Stimulated activated CD4-positive, alpha-beta T cell treated with anti-CD3 and anti-CD28 coated beads, Interleukin-1b, Interleukin-23, amount 100 ng/mL, for 48 hours (primary cell): ENCODE results near the gene ZNF827.

Source experiments
- DNase-seq: peaks from one replicate; pipeline ENCODE4 v3.0.0-alpha.2; 2020

The ZNF827 gene

DNA sequence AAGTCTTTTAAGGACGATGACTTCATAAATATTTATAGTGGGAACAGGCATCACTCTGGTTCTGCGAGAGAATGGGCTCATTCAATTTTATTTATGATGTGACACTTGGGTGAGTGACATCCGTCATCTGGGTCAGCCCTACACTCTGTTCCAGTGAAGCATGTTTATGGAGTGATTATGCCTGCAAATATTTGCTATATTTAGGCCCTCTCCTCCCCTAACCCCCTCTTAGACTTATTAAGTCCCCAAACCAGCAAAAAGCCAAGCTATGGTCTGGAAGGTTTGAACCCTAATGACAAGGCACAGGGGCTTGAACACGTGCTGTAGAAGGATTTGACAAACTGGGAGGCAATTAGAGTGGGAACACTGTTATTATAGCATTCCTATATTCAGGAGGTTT lies 202.8 kb downstream of the ZNF827 start:
- DNase-seq, result no peak

DNA sequence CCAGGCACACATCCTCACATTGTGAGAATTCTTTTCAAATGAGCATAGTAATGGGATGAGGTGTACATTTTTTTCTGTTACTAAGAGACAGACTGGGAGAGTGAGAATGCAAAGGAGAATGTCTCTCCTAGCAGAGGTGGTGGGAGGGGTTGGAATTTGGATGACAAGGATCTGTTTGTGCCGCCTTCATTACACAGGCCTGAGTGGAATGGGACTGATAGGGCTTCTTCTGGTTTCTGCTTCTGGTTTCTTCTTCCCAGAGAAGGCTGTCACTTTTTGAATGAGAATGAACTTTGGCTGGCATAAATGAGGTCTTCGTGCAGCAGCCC lies 203.3 kb downstream of the ZNF827 start:
- DNase-seq, result no peak

DNA sequence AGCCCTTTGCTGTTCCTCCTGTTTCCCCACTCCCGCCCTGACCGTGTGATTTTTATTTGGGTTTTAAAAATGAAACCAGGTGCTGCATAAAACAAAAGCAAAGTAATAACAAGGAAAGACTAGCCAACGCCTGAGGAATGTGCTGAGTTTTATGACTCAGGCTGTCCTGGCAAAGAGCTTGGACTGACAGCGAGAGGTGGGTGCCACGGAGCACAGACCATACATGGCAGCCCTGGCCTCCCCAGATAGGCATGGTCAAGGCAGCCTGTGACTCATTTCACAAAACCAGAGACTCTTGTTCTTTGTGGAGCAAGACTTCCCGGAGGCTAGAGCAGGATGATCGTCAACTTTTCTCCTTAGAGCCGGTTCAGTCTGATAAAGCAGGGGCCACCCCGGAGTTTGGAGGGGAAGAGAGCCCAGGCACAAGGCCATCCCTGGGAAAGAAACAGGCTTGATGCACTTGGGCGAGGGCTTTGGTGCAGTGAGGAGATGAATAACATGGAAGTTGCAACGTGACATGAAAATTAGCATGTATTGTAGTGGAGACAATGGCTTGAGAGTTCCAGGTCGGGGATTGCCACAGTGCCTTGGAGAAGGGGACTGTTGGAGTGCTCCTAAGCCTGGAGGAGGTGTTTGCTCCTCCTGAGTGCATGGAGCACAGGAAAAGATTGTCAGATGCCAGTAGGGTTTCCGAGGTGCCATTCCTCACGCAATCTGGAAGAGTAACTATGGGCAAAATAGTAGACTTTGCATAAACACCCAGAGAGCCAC lies 203.9 kb downstream of the ZNF827 start:
- no peak for DNase-seq

DNA sequence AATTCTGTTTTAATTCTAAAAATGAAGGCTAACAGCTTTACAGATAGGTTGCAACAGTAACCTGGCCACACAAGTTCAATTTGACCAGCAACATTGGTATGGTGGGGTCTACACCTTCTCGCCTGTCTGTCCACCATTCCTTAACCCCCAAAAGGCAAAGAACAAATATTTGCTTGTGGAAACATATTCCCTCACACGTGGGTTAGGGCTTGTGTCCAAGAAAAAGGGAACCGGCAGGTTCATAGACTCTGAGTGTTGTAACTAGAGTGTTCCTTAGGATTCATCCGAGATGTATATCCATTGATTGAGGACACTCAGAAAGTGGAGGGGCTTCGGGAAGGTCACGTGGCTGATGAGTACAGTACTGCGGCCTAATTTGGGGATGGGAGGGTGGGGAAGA lies 204.6 kb downstream of the ZNF827 start:
- DNase-seq, result no peak

DNA sequence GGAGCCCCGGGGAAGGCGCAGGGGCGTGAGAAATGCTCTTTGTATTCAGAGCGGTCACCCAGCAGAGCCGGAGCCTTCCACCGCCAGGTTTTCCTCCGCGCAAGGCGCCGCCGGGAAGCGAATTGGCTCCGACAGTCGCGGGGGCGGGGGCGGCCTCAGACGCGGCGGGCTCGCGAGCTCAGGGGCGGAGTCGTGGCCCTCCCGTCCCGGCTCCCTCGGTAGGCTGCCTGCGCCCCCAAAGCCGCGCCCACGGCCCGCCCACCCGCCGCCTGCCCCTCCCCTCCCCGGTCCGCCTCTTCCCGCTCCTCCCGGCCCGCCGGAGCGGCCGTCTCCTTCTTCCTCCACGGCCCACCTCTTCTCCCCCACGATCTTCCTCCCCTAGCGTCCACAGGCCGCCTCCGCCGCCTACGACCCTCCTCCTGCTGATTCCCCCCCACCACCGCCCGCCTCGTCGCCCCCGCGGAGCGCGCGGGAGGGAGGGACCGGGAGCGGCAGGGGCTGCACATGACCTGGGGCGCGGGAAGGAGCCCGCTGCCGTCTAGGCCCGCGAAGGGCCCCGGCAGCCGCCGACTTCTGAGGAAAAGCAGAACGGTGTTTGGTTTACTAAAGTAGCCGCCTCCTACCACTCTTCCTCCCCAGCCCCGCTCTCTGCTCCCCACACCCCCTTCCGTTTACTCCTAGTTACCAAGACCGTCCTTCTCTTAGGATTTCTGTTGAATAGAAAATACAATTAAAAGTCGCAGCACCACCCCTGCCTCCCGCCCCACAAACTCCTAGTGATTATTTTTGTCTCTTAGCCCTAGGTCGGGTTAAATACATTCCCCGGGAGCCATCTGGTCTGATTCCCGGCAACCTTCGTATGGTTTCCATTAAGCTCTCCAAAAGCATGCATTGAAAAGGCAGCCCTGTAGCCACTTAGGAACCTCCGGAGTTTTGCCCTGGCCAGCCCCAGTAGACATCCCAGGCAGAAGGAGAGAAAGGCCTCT lies 205.4 kb downstream of the ZNF827 start:
- peak; percentile 83 for DNase-seq

DNA sequence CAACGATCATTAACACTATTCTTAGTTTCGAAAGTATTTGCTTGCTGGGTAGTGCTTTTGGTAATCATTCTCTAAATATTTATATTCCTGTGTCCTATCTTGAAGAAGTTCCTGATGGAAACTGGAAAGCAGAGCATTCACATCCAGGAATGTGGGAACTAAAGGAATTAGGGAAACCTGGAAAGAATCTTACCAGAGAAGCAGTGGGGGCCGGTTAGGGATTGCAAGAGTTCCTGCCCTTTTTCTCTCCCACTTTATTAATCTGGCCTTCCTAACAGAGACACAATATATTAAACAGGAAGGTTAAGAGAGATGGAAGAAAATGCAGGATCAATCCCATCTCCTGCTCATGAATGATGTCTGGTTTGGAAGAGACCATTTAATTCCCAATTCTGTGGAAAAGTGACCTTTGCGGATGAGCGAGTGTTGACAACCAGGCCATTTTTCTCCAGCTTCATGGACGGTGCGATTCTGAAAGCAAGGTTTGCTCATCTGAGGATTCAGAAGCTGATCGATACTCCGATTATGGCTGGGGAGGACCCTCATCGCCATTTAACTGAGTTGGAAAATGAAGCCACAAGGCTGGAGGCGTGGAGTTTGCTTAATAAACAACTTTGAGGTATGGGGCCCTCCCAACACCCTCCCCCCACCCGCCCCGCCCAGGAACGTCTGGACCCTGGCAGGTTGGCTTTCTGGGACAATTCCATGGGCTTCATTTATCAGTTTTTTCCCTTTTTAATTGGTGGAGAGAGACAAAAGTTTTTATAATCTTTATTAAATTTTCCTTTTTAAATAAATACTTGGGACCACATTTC lies 206.4 kb downstream of the ZNF827 start:
- no peak for DNase-seq

DNA sequence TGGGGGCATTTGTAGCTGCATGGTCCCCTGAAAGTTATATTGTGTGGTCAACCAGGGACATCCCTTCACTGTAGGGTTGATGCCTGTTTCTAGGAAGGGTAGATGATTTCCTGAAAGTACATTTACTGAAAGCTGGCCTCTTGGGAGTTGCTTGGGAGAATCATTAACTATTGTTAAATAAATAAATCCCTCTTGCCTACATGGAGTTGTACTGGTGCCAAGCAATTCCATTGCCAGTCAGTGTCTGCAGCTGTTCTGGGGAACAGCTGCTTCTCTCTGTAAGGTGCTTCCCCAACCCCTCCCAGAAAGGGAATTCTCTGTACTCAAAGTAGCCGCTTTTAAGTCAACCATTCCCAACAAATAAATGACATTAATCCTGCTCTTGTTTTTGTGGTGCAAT lies 207.6 kb downstream of the ZNF827 start:
- DNase-seq, result no peak

DNA sequence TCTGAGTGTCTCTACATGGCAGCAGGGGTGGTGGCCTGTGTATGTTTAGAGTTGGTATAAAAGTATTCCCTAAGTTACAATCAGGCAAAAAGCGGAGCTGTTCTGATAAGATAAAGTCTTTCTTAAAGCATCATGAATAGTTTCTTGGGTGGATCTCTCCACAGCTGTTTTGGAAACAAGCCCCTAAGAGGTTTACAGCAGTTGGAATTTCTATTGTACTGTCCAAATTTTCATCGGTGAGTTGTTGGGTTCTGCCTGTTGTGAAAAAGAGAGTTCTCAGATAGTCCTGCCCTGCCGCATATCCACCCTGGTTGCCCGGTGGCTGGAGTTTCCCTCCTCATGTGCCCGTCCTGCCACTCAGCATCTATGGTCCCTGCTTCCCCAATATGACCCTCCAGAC lies 208.6 kb downstream of the ZNF827 start:
- no peak for DNase-seq

DNA sequence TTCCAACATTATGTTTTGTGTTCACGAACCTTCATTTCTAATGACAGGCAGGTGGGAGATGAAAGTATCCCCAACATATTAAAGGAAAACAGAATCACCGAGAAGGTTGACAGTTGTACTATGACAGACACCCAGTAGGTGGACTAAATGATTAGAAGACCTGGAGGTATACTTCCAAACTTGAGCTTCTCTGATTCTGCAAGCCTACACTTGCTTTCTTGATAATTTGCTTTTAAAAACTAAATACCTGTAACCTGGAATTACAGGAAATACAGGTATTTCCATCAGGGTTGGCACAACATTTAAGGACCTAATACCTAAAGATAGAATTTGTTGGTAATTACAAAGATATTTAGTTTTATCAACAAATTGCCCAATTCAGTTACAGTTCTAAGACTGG lies 215.3 kb downstream of the ZNF827 start:
- no peak for DNase-seq

DNA sequence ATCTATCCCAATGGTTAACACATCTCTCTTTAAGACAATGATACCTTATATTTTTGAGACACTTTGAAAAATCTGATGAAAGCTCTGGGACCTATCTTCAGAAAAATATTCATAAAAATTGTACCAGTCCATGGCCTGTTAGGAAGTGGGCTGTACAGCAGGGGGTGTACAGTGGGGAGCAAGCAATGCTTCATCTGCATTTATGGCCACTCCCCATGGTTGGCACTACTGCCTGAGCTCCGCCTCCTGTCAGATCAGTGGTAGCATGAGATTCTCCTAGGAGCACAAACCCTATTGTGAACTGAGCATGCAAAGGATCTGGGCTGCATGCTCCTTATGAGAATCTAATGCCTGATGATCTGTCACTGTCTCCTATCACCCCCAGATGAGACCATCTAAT lies 216.1 kb downstream of the ZNF827 start:
- no peak for DNase-seq

DNA sequence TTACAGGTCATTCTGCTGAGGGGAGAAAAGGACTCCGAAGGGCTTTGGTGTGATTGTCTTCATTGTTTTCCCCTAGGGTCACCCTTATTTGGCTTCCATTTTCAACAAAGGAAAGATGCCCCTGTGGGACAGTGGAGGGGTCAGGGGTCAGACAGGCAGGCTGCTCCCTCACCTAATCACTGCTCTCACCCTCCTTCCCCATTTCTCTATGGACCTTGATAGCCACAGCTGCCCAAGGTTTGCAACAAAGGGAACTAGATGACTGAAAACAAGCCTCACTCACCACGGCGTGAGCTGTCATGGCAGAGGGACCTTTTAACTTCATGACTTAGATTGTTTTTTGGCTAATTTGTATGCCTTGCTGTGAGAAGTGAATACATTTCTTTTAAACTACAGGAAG lies 218.0 kb downstream of the ZNF827 start:
- peak; percentile 27 for DNase-seq

DNA sequence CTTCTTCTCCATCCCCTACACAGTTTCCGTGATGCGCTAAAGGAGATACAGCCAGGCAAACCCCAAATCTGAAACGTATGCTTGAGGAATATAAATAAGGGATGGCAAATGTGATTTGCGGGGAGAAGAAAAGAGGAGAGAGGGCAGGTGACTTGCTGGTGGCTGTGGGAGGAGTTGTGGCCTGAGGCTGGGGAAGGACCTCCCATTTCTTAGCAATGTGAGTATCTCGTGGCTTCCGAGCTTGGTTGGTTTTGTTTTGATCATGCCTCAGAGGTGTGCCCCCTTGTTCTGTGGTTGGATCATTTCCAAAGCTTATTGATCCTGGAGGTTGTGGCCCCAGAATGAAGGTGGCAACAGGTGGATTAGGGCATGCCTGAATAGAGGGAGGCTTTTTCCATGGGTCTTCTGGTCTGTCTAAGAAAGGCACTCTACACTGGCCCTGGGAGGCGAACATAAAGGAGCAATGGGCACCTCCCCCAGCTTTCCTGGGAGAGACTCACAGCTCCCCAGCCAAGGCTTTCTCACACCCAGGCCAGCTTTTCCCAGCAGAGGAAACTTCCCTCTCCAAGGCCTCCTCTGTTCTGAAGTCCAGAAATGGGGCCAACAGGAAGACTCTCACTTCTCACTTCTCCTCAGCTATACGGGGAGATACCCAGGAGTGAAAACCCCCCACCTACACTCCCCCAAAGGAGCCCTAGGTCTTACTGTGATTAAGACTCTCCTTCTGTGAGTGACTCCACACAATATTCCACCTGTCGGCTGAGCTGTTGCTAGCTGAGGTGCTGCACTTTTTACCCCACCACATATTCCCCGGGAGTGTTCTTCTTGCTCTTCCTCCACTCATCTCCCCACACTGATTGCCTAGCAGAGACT lies 218.6 kb downstream of the ZNF827 start:
- DNase-seq, result peak; percentile 65

DNA sequence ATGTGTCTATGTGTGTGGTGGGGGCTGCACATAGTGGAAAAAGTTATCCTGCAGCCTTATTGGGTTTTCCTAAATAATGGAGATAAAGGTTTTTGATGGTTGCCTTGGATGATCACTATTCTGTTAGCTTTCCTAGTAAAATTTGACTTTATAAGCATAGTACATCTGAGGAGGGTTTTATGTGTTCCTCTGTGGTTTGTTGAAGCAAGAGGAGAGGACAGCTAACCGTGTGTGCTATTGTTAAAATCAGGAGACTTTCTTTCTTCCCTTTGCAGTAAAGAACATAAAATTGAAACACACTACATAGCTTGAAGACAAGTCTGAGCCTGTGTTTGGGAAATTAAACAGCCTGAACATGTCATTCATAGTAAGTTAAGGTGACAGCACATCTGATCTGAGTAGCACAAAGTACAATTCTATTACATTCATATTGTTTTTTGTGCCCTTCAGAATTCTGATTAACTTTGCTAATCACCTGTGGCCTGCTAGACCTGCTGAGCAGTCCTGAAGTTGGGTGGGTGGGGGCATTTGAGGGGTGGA lies 221.9 kb downstream of the ZNF827 start:
- no peak for DNase-seq

DNA sequence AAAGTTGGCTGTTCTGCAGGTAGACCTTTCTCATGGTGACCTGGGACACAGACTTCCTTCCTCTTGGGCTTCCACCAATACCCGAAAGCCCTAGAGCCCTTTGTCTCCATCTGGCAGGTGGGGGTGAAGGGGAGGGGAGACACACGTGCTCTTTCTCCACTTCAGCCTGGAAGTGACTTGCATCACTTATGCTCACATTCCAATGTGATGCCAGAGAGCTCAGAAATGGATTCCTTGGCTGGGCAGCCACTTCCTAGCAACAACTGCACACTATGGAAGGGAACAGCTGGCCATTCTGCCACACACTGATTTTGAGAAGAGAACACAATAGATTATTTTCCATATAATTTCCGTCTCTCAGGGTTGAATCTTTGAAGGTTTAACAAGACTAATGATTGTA lies 222.4 kb downstream of the ZNF827 start:
- no peak for DNase-seq

DNA sequence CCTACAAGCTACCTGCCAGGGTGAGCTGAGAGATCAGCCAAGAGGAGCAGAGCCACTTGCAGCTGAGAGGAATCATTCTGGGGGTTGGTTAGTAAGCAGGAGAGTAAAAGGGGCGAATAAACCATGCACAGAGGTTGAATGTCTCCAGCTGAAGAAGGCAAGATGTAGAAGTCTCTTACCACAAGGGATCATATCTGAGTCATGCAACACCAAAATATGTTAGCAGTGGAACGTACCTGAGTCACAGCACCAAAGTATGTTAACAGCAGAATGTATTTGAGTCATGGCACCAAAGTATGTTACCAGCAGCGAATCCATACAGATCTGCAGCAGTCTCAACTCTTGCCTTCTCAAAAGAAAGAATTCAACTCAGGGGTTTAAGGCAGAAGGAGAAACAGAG lies 228.8 kb downstream of the ZNF827 start:
- peak; percentile 39 for DNase-seq

DNA sequence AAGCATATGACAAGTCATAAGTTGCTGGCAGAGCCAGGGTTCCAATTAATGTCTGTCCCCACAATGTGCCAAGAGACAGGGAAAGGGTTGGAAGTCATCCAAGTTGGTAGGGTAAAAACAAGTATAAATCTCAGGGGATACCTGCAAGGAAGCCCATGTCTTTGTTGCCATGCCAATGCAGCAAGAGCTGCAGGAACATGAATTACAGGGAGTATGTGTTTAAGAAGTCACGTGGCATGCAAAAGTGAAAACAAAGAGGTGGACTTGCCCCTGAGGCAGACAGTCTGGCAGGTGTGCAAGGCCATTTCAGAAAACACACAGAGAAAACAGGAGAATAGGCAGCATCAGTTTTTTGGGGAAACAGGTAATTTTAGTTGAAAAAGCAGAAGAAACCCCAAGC lies 229.3 kb downstream of the ZNF827 start:
- DNase-seq, result no peak
